ENCODE measurements around the gene KRTAP22-2. TPM values are rescaled to one million over a fixed set of nuclear protein-coding genes. Genes with fewer than 3 reads are reported as not detected.

Gene KRTAP22-2
- total RNA-seq, 2 experiments from 2014 or later, result not detected

DNA sequence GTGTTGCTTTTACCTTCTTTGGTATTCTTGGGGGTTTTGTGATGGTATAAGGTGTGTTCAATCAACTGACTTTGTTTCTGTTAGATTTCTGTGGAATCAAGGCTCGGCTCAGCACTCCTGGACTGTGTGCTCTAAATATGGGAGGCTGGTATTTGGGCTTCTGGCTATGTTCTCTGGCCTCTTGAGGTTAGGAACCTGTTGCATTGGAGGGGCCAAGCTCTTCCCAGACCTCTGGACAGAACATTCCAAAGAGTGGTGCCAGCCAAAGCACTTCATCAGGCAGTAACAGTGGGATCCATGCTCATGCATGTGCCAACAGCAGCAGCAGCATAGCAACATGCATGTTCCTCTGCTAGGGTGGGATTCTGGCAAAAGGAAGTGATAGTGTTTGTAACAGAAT lies 37.4 kb downstream of the KRTAP22-2 start:
- no peak for DNase-seq (ENCODE audit: low spot score)
- no peaks in the 10 kb centered on the region for H4K20me1 ChIP-seq (ENCODE audit: insufficient read depth, low read length)
- no TSS peak for BruUV-seq (replicated peaks)
- H3K4me3 ChIP-seq (ENCODE audit: low read depth, low read length, poor library complexity, severe bottlenecking), result no peak overlapping the region
- H3K4me2 ChIP-seq (ENCODE audit: low read length), result no peak overlapping the region
- H2AFZ ChIP-seq (ENCODE audit: low read length), result no peak overlapping the region
- 0 out of 2 replicates have a peak, but pooled peaks cover 4% of the 10 kb centered on the region for H3K9me3 ChIP-seq (ENCODE audit: low read length)
- TF ChIP-seq, protein P1, sequence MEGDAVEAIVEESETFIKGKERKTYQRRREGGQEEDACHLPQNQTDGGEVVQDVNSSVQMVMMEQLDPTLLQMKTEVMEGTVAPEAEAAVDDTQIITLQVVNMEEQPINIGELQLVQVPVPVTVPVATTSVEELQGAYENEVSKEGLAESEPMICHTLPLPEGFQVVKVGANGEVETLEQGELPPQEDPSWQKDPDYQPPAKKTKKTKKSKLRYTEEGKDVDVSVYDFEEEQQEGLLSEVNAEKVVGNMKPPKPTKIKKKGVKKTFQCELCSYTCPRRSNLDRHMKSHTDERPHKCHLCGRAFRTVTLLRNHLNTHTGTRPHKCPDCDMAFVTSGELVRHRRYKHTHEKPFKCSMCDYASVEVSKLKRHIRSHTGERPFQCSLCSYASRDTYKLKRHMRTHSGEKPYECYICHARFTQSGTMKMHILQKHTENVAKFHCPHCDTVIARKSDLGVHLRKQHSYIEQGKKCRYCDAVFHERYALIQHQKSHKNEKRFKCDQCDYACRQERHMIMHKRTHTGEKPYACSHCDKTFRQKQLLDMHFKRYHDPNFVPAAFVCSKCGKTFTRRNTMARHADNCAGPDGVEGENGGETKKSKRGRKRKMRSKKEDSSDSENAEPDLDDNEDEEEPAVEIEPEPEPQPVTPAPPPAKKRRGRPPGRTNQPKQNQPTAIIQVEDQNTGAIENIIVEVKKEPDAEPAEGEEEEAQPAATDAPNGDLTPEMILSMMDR (conservative IDR thresholded peaks at IDR 0.05; ENCODE audit: low read length), result no peak
- TF ChIP-seq EZH2phosphoT487 (IDR thresholded peaks at IDR 0.05; ENCODE audit: borderline replicate concordance, low read depth, low read length), result no peak
- H3K79me2 ChIP-seq (ENCODE audit: insufficient read depth, low read depth, low read length), result no peaks in the 10 kb centered on the region
- no peaks in the 10 kb centered on the region for H3K9me2 ChIP-seq (ENCODE audit: insufficient read depth, low read length)
- no peaks in the 10 kb centered on the region for H3K4me1 ChIP-seq (ENCODE audit: insufficient read depth, low read length, poor library complexity, severe bottlenecking)
- intact Hi-C loops (cut with micrococcal nuclease; ENCODE audit: unreplicated experiment), result no loop called here
- H3K36me3 ChIP-seq (ENCODE audit: insufficient read depth, low read length), result no peaks in the 10 kb centered on the region
- ChIA-PET CTCF (ENCODE audit: unreplicated experiment) (no interaction called here), POLR2A (no interaction called here)
- no peak overlapping the region for H3K27ac ChIP-seq (ENCODE audit: low read depth, low read length, poor library complexity, severe bottlenecking)

GRCh38 chr21:30541764-30542163 lies 48.4 kb downstream of the KRTAP22-2 start, which contains the start of gene KRTAP19-6:
KRTAP19-6 (minus strand) TSS chr21:30541864; CDS start chr21:30541833, 31 bp downstream.
- CTCF ChIA-PET (ENCODE audit: unreplicated experiment), result no interaction called here
- Histone ChIP-seq H3K4me1 (ENCODE audit: insufficient read depth, low read length, poor library complexity, severe bottlenecking) (no peaks in the 10 kb centered on the region), H3K9me2 (ENCODE audit: insufficient read depth, low read length) (no peaks in the 10 kb centered on the region), H4K20me1 (ENCODE audit: insufficient read depth, low read length) (no peaks in the 10 kb centered on the region), H3K4me3 (ENCODE audit: low read depth, low read length, poor library complexity, severe bottlenecking) (no peak within 1 kb of the TSS), H2AFZ (ENCODE audit: low read length) (no peak within 1 kb of the TSS), H3K4me2 (ENCODE audit: low read length) (no peak within 1 kb of the TSS), H3K36me3 (ENCODE audit: insufficient read depth, low read length) (no peaks in the 10 kb centered on the region), H3K9me3 (ENCODE audit: low read length) (no peaks in the 10 kb centered on the region), H3K27ac (ENCODE audit: low read depth, low read length, poor library complexity, severe bottlenecking) (no peak within 1 kb of the TSS), H3K79me2 (ENCODE audit: insufficient read depth, low read depth, low read length) (no peaks in the 10 kb centered on the region)
- no TSS peak for BruUV-seq (replicated peaks)
- POLR2A ChIA-PET, result no interaction called here
- DNase-seq (ENCODE audit: low spot score), result no peak
- TF ChIP-seq, protein P1 (conservative IDR thresholded peaks at IDR 0.05; ENCODE audit: low read length), result no peak
- no peak for TF ChIP-seq EZH2phosphoT487 (IDR thresholded peaks at IDR 0.05; ENCODE audit: borderline replicate concordance, low read depth, low read length)
- intact Hi-C loops (cut with micrococcal nuclease; ENCODE audit: unreplicated experiment), result no loop called here

Small RNAs within 50 kb of the gene (small RNA-seq; reads per million reads assigned to genes)
- gene KRTAP20-1 (not detected), gene KRTAP20-4 (not detected), gene KRTAP22-1 (not detected), gene KRTAP22-2 (not detected)

Other genes starting within 250 kb of the KRTAP22-2 start
- not detected in 2 replicates for gene KRTAP23-1, start 241.8 kb downstream of the KRTAP22-2 start, total RNA-seq (2014; rRNA removed; shearing (Covaris generic))
- not detected in 2 replicates for gene KRTAP23-1, start 241.8 kb downstream of the KRTAP22-2 start, total RNA-seq (2022)
- gene KRTAP13-2, start 218.1 kb downstream of the KRTAP22-2 start, total RNA-seq (2014; rRNA removed; shearing (Covaris generic)), result not detected in 2 replicates
- not detected in 2 replicates for gene KRTAP13-2, start 218.1 kb downstream of the KRTAP22-2 start, total RNA-seq (2022)
- not detected in 2 replicates for gene KRTAP13-1, start 194.4 kb downstream of the KRTAP22-2 start, total RNA-seq (2014; rRNA removed; shearing (Covaris generic))
- gene KRTAP13-1, start 194.4 kb downstream of the KRTAP22-2 start, total RNA-seq (2022), result not detected in 2 replicates
- not detected in 2 replicates for gene KRTAP13-3, start 164.5 kb downstream of the KRTAP22-2 start, total RNA-seq (2014; rRNA removed; shearing (Covaris generic))
- not detected in 2 replicates for gene KRTAP13-3, start 164.5 kb downstream of the KRTAP22-2 start, total RNA-seq (2022)
- gene KRTAP13-4, start 160.2 kb downstream of the KRTAP22-2 start, total RNA-seq (2014; rRNA removed; shearing (Covaris generic)), result not detected in 2 replicates
- not detected in 2 replicates for gene KRTAP13-4, start 160.2 kb downstream of the KRTAP22-2 start, total RNA-seq (2022)
- gene KRTAP15-1, start 150.1 kb downstream of the KRTAP22-2 start, total RNA-seq (2014; rRNA removed; shearing (Covaris generic)), result not detected in 2 replicates
- gene KRTAP15-1, start 150.1 kb downstream of the KRTAP22-2 start, total RNA-seq (2022), result not detected in 2 replicates
- gene KRTAP19-1, start 110.0 kb downstream of the KRTAP22-2 start, total RNA-seq (2014; rRNA removed; shearing (Covaris generic)), result not detected in 2 replicates
- gene KRTAP19-1, start 110.0 kb downstream of the KRTAP22-2 start, total RNA-seq (2022), result not detected in 2 replicates
- gene KRTAP19-2, start 103.0 kb downstream of the KRTAP22-2 start, total RNA-seq (2014; rRNA removed; shearing (Covaris generic)), result not detected in 2 replicates
- gene KRTAP19-2, start 103.0 kb downstream of the KRTAP22-2 start, total RNA-seq (2022), result not detected in 2 replicates
- gene KRTAP19-3, start 98.4 kb downstream of the KRTAP22-2 start, total RNA-seq (2014; rRNA removed; shearing (Covaris generic)), result not detected in 2 replicates
- not detected in 2 replicates for gene KRTAP19-3, start 98.4 kb downstream of the KRTAP22-2 start, total RNA-seq (2022)
- not detected in 2 replicates for gene KRTAP19-4, start 93.2 kb downstream of the KRTAP22-2 start, total RNA-seq (2014; rRNA removed; shearing (Covaris generic))
- gene KRTAP19-4, start 93.2 kb downstream of the KRTAP22-2 start, total RNA-seq (2022), result not detected in 2 replicates
- not detected in 2 replicates for gene KRTAP19-5, start 88.3 kb downstream of the KRTAP22-2 start, total RNA-seq (2014; rRNA removed; shearing (Covaris generic))
- gene KRTAP19-5, start 88.3 kb downstream of the KRTAP22-2 start, total RNA-seq (2022), result not detected in 2 replicates
- gene KRTAP19-6, start 48.5 kb downstream of the KRTAP22-2 start, total RNA-seq (2014; rRNA removed; shearing (Covaris generic)), result not detected in 2 replicates
- gene KRTAP19-6, start 48.5 kb downstream of the KRTAP22-2 start, total RNA-seq (2022), result not detected in 2 replicates
- gene KRTAP19-7, start 29.1 kb downstream of the KRTAP22-2 start, total RNA-seq (2014; rRNA removed; shearing (Covaris generic)), result not detected in 2 replicates
- gene KRTAP19-7, start 29.1 kb downstream of the KRTAP22-2 start, total RNA-seq (2022), result not detected in 2 replicates
- gene KRTAP6-3, start 2.0 kb upstream of the KRTAP22-2 start, total RNA-seq (2014; rRNA removed; shearing (Covaris generic)), result not detected in 2 replicates
- gene KRTAP6-3, start 2.0 kb upstream of the KRTAP22-2 start, total RNA-seq (2022), result not detected in 2 replicates
- not detected in 2 replicates for gene KRTAP6-2, start 8.5 kb upstream of the KRTAP22-2 start, total RNA-seq (2014; rRNA removed; shearing (Covaris generic))
- gene KRTAP6-2, start 8.5 kb upstream of the KRTAP22-2 start, total RNA-seq (2022), result not detected in 2 replicates
- not detected in 2 replicates for gene KRTAP22-1, start 10.7 kb upstream of the KRTAP22-2 start, total RNA-seq (2014; rRNA removed; shearing (Covaris generic))
- not detected in 2 replicates for gene KRTAP22-1, start 10.7 kb upstream of the KRTAP22-2 start, total RNA-seq (2022)
- not detected in 2 replicates for gene KRTAP6-1, start 23.5 kb upstream of the KRTAP22-2 start, total RNA-seq (2014; rRNA removed; shearing (Covaris generic))
- gene KRTAP6-1, start 23.5 kb upstream of the KRTAP22-2 start, total RNA-seq (2022), result not detected in 2 replicates
- not detected in 2 replicates for gene KRTAP20-1, start 26.0 kb upstream of the KRTAP22-2 start, total RNA-seq (2014; rRNA removed; shearing (Covaris generic))
- not detected in 2 replicates for gene KRTAP20-1, start 26.0 kb upstream of the KRTAP22-2 start, total RNA-seq (2022)
- gene KRTAP20-4, start 30.2 kb upstream of the KRTAP22-2 start, total RNA-seq (2014; rRNA removed; shearing (Covaris generic)), result not detected in 2 replicates
- gene KRTAP20-4, start 30.2 kb upstream of the KRTAP22-2 start, total RNA-seq (2022), result not detected in 2 replicates
- gene KRTAP20-2, start 44.8 kb upstream of the KRTAP22-2 start, total RNA-seq (2014; rRNA removed; shearing (Covaris generic)), result not detected in 2 replicates
- gene KRTAP20-2, start 44.8 kb upstream of the KRTAP22-2 start, total RNA-seq (2022), result not detected in 2 replicates
- gene KRTAP20-3, start 52.5 kb upstream of the KRTAP22-2 start, total RNA-seq (2014; rRNA removed; shearing (Covaris generic)), result not detected in 2 replicates
- not detected in 2 replicates for gene KRTAP20-3, start 52.5 kb upstream of the KRTAP22-2 start, total RNA-seq (2022)
- not detected in 2 replicates for gene KRTAP21-3, start 128.4 kb upstream of the KRTAP22-2 start, total RNA-seq (2014; rRNA removed; shearing (Covaris generic))
- not detected in 2 replicates for gene KRTAP21-3, start 128.4 kb upstream of the KRTAP22-2 start, total RNA-seq (2022)
- not detected in 2 replicates for gene KRTAP21-2, start 156.9 kb upstream of the KRTAP22-2 start, total RNA-seq (2014; rRNA removed; shearing (Covaris generic))
- not detected in 2 replicates for gene KRTAP21-2, start 156.9 kb upstream of the KRTAP22-2 start, total RNA-seq (2022)
- not detected in 2 replicates for gene KRTAP21-1, start 165.0 kb upstream of the KRTAP22-2 start, total RNA-seq (2014; rRNA removed; shearing (Covaris generic))
- gene KRTAP21-1, start 165.0 kb upstream of the KRTAP22-2 start, total RNA-seq (2022), result not detected in 2 replicates
- not detected in 2 replicates for gene KRTAP8-1, start 222.9 kb upstream of the KRTAP22-2 start, total RNA-seq (2014; rRNA removed; shearing (Covaris generic))
- gene KRTAP8-1, start 222.9 kb upstream of the KRTAP22-2 start, total RNA-seq (2022), result not detected in 2 replicates
- not detected in 2 replicates for gene KRTAP7-1, start 239.4 kb upstream of the KRTAP22-2 start, total RNA-seq (2014; rRNA removed; shearing (Covaris generic))
- gene KRTAP7-1, start 239.4 kb upstream of the KRTAP22-2 start, total RNA-seq (2022), result not detected in 2 replicates

Data from OCI-LY7 (cell line).